Caco-2 (cell line): ENCODE data around the gene TUFM. TPM values are rescaled to one million over a fixed set of nuclear protein-coding genes. Genes with fewer than 3 reads are reported as not detected.

Experiments used
- BruUV-seq: library from RNA; stranded (reverse); fragments of 400-500 nt; replicated peaks from 2 replicates; lab custom pipeline; 2021; lab: Mats Ljungman, UMichigan
- CTCF ChIA-PET: fragments of 300-600 bp; sonication (Branson Sonifier 250); formaldehyde crosslinking; loops from one replicate; lab custom pipeline; 2022; ENCODE audit warnings: antibody characterized with exemption; lab: Charles Lee
- POLR2A ChIA-PET: fragments of 300-600 bp; sonication (Branson Sonifier 250); formaldehyde crosslinking; loops from one replicate; lab custom pipeline; 2022; ENCODE audit warnings: antibody characterized with exemption; lab: Charles Lee
- DNase-seq, 2 experiments: peaks; one replicate each; pipeline versions ENCODE4 v3.0.0 to v3.0.0-alpha.2; 2020 to 2022
- H3K27me3 ChIP-seq: replicated peaks from 2 replicates; pipeline ENCODE4 v1.6.0; 2011; ENCODE audit warnings: low read length; ENCODE audit not compliant: control insufficient read depth, insufficient read depth
- H3K36me3 ChIP-seq: 2 replicates; pipeline ENCODE4 v1.5.1; 2011; ENCODE audit warnings: low read length; ENCODE audit not compliant: control insufficient read depth, insufficient read depth
- H3K4me1 ChIP-seq: fragments of 250-450 bp; sonication (Bioruptor Pico); 2 replicates; pipeline ENCODE4 v1.5.1; 2020; ENCODE audit warnings: mild to moderate bottlenecking
- H3K4me3 ChIP-seq: 2 replicates; pipeline ENCODE4 v1.5.1; 2011; ENCODE audit warnings: low read depth, mild to moderate bottlenecking, control low read depth, low read length
- H3K9me3 ChIP-seq: fragments of 250-450 bp; sonication (Bioruptor Pico); 2 replicates; pipeline ENCODE4 v1.5.1; 2020; ENCODE audit warnings: mild to moderate bottlenecking, moderate library complexity
- H3K27ac Mint-ChIP-seq: one replicate; pipeline ENCODE4 v1.8.0; 2022; ENCODE audit warnings: mixed read lengths; ENCODE audit not compliant: unreplicated experiment
- H3K27me3 Mint-ChIP-seq: one replicate; pipeline ENCODE4 v1.8.0; 2022; ENCODE audit warnings: mixed read lengths; ENCODE audit not compliant: insufficient read depth, unreplicated experiment
- H3K36me3 Mint-ChIP-seq: one replicate; pipeline ENCODE4 v1.8.0; 2022; ENCODE audit warnings: mild to moderate bottlenecking, mixed read lengths; ENCODE audit not compliant: insufficient read depth, unreplicated experiment
- H3K4me1 Mint-ChIP-seq: one replicate; pipeline ENCODE4 v1.8.0; 2022; ENCODE audit warnings: low read depth, mixed read lengths; ENCODE audit not compliant: unreplicated experiment
- H3K4me3 Mint-ChIP-seq: one replicate; pipeline ENCODE4 v1.8.0; 2022; ENCODE audit warnings: mild to moderate bottlenecking, moderate library complexity, mixed read lengths; ENCODE audit not compliant: unreplicated experiment
- H3K9me3 Mint-ChIP-seq: one replicate; pipeline ENCODE4 v1.8.0; 2022; ENCODE audit warnings: mixed read lengths; ENCODE audit not compliant: unreplicated experiment
- intact Hi-C: fragments of 100-400 bp; cut with micrococcal nuclease; formaldehyde crosslinking; loops from one replicate; pipeline ENCODE4 v1.10.0; 2022; ENCODE audit not compliant: unreplicated experiment
- total RNA-seq: library from RNA; stranded (reverse); gene quantifications from 2 replicates; pipeline ENCODE4 v1.2.3, GENCODE V29; 2022
- TF ChIP-seq, protein P1 (sequence below), 2 experiments: fragments of 200-600 bp in 1 of 2; IDR thresholded peaks; 1 replicate in 1 of 2; 2 replicates in 1 of 2; pipeline versions ENCODE4 v1.5.1 to v1.8.0; 2011 to 2022; ENCODE audit warnings: antibody characterized with exemption in 1 of 2, control low read depth in 1 of 2, inconsistent platforms in 1 of 2, low read depth in 1 of 2, low read length in 1 of 2, mild to moderate bottlenecking in 1 of 2, moderate library complexity in 1 of 2; ENCODE audit not compliant: insufficient read depth in 1 of 2, severe bottlenecking in 1 of 2, unreplicated experiment in 1 of 2

Gene TUFM
- total RNA-seq, 1 experiment from 2014 or later, result 207 TPM

DNA sequence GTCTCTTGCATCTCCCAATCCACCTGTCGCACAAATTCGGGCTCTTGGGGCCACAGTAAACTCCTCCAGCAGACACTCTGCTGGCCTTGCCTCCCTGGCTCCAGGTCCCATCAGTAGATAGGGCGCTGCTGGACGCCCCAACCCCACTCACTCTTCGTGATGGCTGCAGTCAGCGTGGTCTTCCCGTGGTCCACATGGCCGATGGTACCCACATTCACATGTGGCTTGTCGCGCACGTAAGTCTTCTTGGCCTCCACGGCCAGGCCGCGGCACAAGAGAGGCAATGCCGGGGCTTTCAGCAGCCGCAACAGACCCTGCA is 428 bp downstream of the TUFM start:
- H3K4me3 Mint-ChIP-seq, result peak overlapping the region; percentile 92
- peak in 1 of 2 experiments; percentile 30 for DNase-seq
- H3K27ac Mint-ChIP-seq, result peak overlapping the region; percentile 96
- Histone ChIP-seq H3K27me3 (no peaks in the 10 kb centered on the region), H3K4me3 (peak overlapping the region; percentile 90), H3K9me3 (no peaks in the 10 kb centered on the region), H3K36me3 (peaks cover 4% of the 10 kb centered on the region), H3K4me1 (0 out of 2 replicates have a peak, but pooled peaks cover 8% of the 10 kb centered on the region)
- TF ChIP-seq, protein P1, sequence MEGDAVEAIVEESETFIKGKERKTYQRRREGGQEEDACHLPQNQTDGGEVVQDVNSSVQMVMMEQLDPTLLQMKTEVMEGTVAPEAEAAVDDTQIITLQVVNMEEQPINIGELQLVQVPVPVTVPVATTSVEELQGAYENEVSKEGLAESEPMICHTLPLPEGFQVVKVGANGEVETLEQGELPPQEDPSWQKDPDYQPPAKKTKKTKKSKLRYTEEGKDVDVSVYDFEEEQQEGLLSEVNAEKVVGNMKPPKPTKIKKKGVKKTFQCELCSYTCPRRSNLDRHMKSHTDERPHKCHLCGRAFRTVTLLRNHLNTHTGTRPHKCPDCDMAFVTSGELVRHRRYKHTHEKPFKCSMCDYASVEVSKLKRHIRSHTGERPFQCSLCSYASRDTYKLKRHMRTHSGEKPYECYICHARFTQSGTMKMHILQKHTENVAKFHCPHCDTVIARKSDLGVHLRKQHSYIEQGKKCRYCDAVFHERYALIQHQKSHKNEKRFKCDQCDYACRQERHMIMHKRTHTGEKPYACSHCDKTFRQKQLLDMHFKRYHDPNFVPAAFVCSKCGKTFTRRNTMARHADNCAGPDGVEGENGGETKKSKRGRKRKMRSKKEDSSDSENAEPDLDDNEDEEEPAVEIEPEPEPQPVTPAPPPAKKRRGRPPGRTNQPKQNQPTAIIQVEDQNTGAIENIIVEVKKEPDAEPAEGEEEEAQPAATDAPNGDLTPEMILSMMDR (IDR thresholded peaks at IDR 0.05; ENCODE audit: insufficient read depth in 1 of 2, low read depth in 1 of 2, low read length in 1 of 2, severe bottlenecking in 1 of 2, unreplicated experiment in 1 of 2), result no peak
- H3K9me3 Mint-ChIP-seq, result no peaks in the 10 kb centered on the region
- peaks cover 57% of the 10 kb centered on the region for H3K36me3 Mint-ChIP-seq
- ChIA-PET POLR2A (interaction anchor here (0.6 to 1.9 kb wide), 4 partner anchors 16 to 23 kb away, joined by 3 to 14 read pairs (median 4); partner anchors contain the start of gene ATXN2L), CTCF (interaction anchor here (1.2 to 1.5 kb wide), 2 partner anchors 17 to 28 kb away, joined by 3 to 5 read pairs; partner anchors contain the start of gene SH2B1)
- no TSS peak for BruUV-seq
- intact Hi-C loops, result loop anchor here (1.0 to 2.0 kb wide), 4 partner anchors 18 to 99 kb away; partner anchors contain the start of gene SH2B1
- H3K4me1 Mint-ChIP-seq, result no peaks in the 10 kb centered on the region
- no peaks in the 10 kb centered on the region for H3K27me3 Mint-ChIP-seq

DNA sequence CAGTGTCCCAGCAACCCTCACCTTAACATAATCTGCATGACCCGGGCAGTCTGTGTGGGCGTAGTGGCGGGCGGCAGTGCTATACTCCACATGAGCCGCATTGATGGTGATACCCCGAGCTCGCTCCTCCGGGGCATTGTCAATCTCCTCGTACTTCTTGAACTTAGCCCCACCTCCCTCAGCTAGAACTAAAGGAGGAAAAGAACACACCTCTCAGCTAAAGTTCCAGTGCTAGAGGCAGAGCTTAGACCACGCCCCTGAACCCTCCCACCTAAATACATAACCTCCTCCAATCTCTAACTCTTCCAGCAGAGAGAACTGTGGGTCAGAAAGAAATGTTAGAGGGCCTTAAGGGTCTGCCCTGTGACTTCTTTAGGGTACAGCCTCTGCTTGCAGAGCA is 855 bp downstream of the TUFM start:
- intact Hi-C loops, result no loop called here
- peak; percentile 28 to 31 for DNase-seq
- Mint-ChIP-seq H3K36me3 (peaks cover 60% of the 10 kb centered on the region), H3K4me3 (peak overlapping the region; percentile 92), H3K27me3 (no peaks in the 10 kb centered on the region), H3K27ac (peak overlapping the region; percentile 96), H3K9me3 (no peaks in the 10 kb centered on the region), H3K4me1 (no peaks in the 10 kb centered on the region)
- Histone ChIP-seq H3K9me3 (no peaks in the 10 kb centered on the region), H3K4me1 (0 out of 2 replicates have a peak, but pooled peaks cover 8% of the 10 kb centered on the region), H3K4me3 (peak overlapping the region; percentile 90), H3K27me3 (no peaks in the 10 kb centered on the region), H3K36me3 (peaks cover 4% of the 10 kb centered on the region)
- BruUV-seq, result no TSS peak
- POLR2A ChIA-PET, result interaction anchor here (1.2 to 1.9 kb wide), 2 partner anchors 18 to 23 kb away, joined by 6 to 14 read pairs; partner anchors contain the start of gene ATXN2L
- CTCF ChIA-PET, result interaction anchor here (1.2 kb wide), 1 partner anchor 28 kb away, joined by 3 read pairs; no protein-coding TSS in a partner anchor
- TF ChIP-seq, protein P1 (IDR thresholded peaks at IDR 0.05; ENCODE audit: insufficient read depth in 1 of 2, low read depth in 1 of 2, low read length in 1 of 2, severe bottlenecking in 1 of 2, unreplicated experiment in 1 of 2), result no peak

DNA sequence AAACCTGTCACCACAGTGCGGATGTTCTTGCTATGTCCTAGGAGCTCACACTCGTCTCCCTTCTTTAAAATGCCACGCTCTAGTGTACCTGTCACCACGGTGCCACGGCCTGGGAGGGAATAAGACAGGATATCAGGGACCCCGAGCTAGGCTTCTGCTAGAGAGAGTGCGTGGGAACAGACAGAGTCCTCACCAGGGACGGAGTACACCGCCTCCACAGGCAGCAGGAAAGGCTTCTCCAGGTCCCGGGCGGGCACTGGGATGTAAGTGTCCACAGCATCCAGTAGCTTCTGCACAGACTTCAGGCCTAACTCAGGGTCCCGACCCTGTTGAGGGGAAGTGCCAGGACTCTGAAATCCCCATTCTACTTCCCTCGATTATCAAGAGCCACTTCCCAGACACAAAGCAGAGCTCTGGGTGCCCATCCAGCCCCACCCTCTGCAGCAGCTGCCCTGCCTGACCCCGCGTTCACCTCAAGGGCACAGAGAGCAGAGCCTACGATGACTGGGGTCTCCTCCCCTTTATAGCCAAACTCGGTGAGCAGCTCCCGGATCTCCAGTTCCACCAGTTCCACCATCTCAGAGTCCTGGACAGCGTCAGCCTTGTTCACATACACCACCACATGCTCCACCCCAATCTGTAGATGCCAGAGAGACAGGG is 1.8 kb downstream of the TUFM start:
- intact Hi-C loops, result no loop called here
- Mint-ChIP-seq H3K36me3 (peaks cover 69% of the 10 kb centered on the region), H3K4me3 (peak overlapping the region; percentile 92), H3K27ac (peak overlapping the region; percentile 96), H3K4me1 (no peaks in the 10 kb centered on the region), H3K9me3 (no peaks in the 10 kb centered on the region), H3K27me3 (no peaks in the 10 kb centered on the region)
- H3K4me3 ChIP-seq, result no peak overlapping the region
- peaks cover 4% of the 10 kb centered on the region for H3K36me3 ChIP-seq
- BruUV-seq, result TSS peak; percentile 62
- TF ChIP-seq, protein P1 (IDR thresholded peaks at IDR 0.05; ENCODE audit: insufficient read depth in 1 of 2, low read depth in 1 of 2, low read length in 1 of 2, severe bottlenecking in 1 of 2, unreplicated experiment in 1 of 2), result no peak
- ChIA-PET POLR2A (no interaction called here), CTCF (no interaction called here)
- 0 out of 2 replicates have a peak, but pooled peaks cover 8% of the 10 kb centered on the region for H3K4me1 ChIP-seq
- no peaks in the 10 kb centered on the region for H3K27me3 ChIP-seq
- no peak for DNase-seq
- no peaks in the 10 kb centered on the region for H3K9me3 ChIP-seq
